ENCODE data around the gene OPN3.

Gene OPN3

DNA sequence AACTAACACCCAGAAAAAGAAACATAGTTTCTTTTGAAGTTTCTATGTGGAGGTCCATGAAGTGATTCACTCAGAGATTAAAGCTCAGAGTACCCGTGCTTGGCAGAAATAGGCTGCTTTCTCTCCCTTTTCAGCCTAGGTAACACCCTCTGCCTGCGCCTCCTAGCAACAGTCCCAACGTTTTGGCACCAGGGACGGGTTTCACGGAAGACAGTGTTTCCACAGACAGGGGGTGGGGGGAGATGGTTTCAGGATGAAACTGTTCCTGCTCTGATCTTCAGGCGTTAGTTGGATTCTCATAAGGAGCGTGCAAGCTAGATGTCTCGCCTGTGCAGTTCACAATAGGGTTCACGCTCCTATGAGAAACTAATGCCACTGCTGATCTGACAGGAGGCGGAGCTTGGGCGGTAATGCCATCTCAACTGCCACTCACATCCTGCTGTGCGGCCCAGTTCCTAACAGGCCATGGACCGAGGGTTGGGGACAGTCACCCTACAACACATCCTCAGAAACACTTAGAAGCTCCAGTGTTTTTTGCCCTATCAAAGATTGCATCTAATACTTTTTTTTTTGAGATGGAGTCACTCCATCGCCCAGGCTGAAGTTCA, 53.2 kb downstream of the OPN3 start:
- DNase-seq, result no peak

DNA sequence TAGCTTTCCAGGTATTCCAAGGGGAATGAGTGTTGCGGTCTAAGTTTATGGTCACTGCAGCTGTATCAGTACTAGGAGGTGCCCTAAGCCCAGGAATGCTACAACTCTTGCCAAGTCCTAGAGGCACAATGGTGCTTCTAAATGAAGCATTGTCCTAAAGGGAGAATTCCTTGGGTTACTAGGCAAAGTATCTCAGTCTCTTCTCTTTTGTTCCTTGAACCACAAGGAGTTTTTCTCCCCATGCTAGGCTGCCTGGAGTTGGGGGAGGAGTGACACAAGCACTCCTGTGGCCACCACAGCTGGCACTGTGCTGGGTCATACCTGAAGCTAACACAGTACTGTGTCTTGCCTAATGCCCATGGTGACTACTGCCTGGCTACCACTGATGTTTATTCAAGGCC, 57.2 kb downstream of the OPN3 start:
- DNase-seq, result no peak

DNA sequence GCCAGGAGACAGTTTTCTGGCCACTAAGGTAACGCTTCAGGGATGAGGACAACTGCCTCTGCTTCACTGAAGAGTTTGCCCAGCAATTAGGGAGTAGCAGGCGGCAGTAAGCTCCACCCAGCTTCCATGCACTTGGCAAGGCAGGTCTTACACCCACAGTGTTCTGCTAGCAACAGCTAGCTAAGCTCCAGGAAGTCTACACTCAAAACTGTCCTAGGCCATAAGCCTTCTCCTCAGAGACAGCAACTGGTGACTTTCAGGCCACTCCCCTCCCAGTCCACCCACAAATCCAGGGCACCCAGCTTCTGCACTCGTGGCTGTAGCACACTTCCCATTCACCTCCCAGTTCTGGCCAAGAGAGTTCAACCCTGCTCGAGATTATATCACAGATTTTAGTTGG, 60.7 kb downstream of the OPN3 start:
- DNase-seq, result no peak

DNA sequence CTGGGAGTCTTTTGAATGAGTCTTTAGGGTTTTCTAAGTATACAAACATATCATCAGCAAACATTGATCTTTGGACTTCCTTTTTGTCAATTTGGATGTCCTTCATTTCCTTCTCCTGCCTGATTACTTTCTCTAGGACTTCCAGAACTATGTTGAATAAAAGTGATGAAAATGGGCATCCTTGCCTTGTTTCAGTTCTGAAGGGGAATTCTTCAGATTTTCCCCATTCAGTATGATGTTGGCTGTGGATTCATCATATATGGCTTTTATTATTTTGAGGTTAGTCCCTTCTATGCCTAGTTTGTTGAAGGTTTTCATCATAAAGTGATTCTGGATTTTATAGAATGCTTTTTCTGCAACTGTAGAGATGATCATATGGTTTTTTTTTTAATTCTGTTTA, 66.0 kb downstream of the OPN3 start:
- no peak for DNase-seq

DNA sequence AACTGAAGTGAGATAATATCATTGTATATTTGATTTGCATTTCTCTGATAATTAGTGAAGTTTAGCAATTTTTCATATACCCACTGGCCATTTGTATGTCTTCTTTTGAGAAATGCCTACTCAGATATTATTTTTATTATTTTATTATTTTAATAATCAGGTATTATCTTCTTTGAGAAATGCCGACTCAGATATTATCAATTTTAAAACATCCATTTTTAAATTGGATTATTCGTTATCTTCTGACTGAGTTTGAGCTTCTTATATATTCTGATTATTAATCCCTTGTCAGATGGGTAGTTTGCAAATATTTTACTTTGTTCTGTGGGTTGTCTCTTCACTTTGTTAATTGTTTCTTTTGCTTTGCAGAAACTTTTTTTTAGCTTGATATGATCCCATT, 70.3 kb downstream of the OPN3 start:
- no peak for DNase-seq

DNA sequence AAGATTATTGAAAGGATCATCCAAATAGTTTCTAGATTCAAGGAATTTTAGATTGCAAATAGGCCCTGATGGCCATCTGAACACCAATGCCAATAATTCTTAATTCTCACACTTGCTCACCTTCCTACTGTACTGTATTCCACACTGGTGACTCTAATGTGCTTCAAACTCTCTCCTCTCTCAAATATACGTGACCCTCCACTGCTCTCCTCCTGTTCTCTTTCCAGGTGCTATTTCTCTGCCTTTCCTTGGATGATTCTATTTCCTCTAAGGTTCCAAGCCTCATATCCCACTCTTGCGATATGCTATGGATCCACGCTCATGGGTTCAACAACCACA, 79.4 kb downstream of the OPN3 start:
- DNase-seq, result no peak

DNA sequence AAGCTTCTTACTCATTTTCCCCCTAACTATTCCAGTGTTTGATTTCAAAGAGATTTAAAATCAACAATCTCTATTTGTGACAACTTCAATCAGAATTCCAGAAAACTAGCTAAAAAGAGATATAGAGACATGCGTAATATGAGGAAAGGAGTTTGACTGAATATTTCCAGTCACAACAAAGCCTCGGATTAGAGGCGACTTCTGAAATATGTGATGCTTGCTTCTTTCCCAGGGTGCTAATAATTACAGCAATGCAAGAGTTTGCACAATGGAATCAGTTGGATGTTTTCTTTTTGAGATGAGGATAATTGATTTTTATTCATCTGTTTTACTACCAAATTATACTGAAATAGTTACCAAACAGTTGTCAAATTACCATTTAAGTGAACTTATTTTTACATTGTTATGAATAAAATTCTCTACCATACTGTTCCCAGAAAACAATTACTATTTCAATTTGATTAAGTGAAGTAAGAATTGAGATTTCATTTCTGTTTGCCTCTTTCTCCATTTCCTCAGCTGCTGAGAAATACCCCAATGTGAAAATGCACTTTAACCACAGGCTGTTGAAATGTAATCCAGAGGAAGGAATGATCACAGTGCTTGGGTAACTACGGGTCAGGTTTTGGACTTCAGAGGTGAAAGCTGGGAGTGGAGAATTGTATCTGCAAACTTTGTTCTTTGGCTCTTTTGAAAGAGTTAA, 79.9 kb downstream of the OPN3 start:
- DNase-seq, result no peak

DNA sequence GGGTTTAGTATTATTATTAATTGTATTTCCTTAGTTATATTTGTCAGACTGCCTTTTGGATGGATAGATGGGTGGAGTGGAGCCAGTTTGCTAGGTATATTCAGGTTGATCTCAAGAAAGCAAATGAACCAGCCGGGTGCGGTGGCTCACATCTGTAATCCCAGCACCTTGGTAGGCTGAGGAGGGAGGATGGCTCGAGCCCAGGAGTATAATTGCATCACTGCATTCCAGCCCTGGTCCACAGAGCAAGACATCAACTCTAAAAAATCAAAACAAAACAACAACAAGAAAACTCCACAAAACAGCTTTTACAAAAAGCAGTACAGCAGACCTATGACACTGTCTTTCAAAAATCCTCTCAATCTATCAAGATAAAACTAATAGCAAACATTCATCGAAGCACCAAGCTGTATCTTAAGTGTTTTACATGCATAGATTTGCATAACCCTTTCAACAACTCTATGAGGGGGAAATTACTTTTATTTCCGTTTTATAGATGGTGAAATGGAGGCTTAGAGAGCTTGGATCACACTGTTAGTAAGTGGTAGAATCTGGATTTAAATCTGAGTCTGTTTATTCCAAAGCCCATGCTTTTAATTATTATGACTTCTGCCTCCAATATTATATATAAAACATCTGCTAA, 82.5 kb downstream of the OPN3 start:
- DNase-seq, result no peak

DNA sequence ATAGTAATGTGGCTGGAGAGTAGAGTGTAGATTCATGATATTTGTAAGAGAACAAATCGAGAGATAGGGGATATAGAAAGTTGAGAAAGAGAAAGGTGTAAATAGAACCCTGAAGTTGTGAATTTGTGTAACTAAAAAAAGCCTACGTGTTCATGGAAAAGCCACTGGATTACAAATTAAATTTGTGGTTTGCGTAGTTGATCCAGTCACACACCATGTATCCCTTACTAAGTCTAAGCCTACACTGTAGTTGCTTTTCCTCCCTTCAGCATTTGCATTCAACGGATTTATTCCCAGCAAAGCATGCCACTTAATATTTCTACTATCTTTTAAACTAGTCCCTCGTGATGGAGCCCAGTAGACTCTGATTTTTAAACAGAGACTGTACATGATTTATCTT, 83.1 kb downstream of the OPN3 start:
- no peak for DNase-seq

DNA sequence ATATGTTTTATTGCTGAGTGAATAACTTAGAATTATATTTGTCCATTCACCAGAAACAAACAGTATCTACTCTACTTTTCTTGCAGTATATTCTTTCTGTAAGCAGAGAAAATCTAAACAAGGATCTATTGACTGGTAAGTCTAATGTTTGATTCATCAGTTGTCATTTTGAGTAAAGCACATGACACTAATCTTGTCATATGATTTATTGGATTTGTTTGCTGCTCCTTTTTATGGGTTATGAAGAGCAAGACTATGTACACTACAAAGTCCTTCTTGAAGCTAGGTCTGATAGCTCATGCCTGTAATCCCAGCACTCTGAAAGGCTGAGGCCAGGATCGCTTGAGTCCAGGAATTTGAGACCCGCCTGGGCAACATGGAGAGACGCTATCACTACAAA, 84.6 kb downstream of the OPN3 start:
- DNase-seq, result no peak

DNA sequence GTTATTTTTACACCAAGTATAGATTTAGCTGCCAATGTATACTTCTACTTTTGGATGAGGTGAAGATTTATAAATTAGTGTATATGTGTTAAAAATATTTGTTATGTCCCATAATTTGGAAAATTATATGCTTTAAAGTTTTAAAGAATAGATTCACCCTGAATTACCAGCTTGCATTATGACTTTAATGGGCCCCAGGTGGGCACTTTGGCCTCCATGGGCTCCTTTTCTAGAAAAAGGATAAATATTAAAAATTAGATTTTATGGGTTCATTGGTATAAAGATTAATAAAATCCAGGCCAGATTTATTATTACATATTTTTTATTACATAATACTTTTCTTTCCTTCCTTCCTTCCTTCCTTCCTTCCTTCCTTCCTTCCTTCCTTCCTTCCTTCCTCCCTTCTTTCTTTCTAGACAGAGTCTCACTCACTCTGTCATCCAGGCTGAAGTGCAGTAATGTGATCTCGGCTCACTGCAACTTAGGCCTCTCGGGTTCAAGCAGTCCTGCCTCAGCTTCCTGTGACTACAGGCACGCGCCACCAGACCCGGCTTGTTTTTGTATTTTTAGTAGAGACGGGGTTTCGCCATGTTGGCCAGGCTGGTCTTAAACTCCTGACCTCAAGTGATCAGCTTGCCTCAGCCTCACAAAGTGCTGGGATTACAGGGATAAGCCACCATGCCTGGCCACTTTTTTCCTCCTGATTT, 86.1 kb downstream of the OPN3 start:
- DNase-seq, result no peak

DNA sequence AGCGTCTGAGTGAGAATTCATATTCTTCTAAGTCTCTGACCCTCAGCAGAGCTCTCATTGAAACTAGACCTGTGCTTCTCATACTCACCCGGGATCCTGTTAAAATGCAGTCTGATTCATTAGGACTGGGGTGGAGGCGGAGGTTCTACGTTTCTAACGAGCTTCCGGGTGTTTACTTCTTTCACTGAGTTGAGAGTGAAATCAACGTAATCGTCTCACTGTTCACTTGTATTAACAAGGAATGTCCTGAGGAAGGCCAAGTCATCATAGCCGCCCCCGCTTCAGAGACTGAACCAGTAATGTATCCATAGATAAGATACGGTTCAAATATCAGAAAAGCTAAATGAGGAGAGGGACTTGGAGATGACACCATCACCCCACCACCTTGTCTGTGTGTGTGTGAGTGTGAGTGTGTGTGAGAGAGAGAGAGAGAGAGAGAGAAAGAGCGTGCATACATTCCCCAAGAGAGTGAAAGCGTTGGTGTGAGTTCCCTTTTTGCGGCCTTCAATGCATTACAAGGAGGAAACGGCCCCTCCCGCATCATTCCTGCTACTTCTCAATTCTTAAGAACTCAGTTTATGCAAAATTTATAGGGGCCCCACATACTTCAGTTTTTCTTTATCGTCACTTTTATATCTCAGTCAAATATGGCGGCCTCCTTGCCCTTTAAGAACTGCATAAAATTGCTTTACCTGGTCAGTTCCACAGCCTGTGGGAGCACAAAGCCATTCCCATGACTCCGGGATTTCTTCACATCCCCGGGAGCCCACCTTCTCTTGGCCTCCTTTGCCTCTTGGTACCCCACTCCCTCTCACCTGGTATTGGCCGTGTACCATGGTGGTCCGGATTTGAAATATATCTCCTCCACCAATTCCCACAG, 88.2 kb downstream of the OPN3 start:
- no peak for DNase-seq

DNA sequence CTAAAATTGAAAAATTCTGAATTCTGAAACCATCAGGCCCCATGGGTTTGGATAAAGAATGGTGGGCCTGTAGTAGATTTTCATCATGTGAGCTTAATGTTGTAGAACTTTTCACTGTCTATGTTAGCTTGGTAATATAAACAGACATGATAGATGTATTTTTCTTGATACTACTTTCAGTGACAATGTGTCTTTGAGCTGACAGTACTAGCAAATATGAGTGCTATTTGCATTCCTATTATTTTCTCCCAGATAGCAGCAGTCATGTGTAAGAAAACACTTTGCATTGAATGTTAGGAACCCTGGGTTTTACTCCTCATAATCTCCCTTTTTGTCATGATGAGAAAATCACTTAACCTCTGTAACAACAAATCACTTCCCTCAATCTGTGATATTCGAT, 89.9 kb downstream of the OPN3 start:
- DNase-seq, result no peak

DNA sequence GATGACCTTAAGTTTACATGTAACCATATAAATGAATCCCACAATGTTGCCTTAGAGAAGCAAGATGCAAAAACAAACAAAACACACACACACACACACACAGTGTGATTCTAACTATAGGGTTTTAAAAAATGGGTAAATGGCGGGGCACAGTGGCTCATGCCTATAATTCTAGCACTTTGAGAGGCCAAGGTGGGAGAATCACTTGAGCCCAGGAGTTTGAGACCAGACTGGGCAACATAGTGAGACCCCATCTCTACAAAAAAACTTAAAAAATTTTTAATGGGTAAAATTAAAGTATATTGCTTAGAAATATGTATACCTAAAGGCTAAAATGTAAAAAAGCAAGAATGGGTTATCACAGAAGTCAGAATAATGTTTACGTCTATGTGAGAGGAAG, 92.2 kb downstream of the OPN3 start:
- DNase-seq, result no peak

All from NCI-H1694 treated with DMSO at 0.1 percent for 48 hours (cell line).